GM18517 (cell line): ENCODE measurements around the gene CNGA1.
"Not testable (repeated sequence)": the region's sequence is repeated elsewhere in the genome, so short reads cannot be mapped to it uniquely, and the experiment has no call there.

Source experiments
- ATAC-seq: cut with Tn5 transposase; IDR thresholded peaks from one replicate; pipeline ENCODE4 v1.9.1; 2021; ENCODE audit warnings: mild to moderate bottlenecking, moderate library complexity; ENCODE audit not compliant: unreplicated experiment

CNGA1 gene

DNA sequence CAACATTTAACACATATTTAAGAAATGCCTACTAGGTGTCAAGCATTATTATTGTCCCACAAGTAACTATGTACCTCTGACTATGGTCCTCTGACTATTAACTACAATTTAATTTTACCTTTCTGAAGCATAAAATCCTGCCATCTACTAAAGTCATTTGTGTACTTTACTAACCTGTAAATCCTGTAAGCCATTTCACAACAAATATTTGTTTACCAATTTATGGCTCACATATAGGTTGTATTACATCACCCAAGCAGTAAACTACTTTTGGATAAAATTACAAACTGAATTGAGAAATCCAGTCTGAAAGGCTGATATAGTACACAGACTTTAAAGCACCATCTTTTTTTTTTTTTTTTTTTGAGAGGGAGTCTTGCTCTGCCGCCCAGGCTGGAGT lies 43.8 kb downstream of the CNGA1 start:
- no peak for ATAC-seq

DNA sequence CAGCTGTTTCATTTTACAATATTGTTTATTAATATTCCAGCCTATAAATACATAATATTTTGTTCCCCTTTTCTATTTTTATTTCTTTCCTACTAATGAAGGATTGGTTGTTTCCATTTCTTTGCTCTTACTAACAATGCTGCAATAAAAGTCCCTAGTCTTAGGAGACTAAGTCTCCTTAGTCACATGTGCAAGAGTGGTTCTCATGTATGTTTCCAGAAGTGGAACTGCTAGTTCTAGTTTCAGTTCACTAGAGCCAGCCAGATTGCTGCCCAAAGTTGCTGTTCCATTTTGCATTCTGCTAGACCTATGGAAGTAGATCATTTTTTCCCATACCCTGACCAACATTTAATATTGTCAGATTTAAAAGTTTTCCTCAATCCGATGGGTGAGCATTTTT lies 44.3 kb downstream of the CNGA1 start:
- ATAC-seq = peak; percentile 57

DNA sequence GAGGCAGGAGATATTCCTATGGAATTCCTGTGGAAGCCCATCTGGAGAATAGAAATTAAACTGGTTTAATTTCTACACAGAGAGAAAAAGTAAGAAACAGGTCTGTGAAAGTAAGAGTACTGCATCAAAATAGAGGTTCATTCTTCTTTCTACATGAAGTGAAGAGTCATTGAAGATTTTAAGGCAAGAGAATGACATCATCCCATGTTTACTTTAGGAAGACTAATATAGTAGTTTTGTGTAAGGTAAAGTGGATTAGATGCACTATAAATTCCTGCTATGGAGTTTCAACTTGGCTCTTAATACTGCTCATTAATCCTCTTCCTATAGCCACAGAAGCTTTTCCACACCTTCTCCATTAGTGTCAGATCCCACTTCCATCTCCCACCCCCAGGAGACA lies 47.6 kb downstream of the CNGA1 start:
- ATAC-seq = no peak

DNA sequence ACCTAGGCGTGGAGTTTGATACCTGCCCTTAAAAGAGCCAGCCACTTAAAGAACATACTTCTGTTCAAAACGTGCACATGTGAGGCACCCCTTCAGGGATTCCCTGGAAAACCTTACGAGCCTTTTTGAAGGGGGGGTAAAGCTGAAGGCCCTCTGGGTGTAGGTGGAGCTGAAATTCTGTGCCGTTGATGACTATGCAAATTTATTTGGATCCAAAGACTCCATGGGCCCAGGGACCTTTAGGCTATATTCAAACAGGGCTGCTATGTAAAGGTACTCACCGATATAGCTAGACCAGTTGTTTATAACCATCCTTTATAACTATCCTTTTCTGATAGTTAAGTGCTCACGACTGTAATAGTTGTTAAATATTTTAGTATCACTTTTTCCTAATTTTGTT lies 61.8 kb downstream of the CNGA1 start:
- no peak for ATAC-seq

DNA sequence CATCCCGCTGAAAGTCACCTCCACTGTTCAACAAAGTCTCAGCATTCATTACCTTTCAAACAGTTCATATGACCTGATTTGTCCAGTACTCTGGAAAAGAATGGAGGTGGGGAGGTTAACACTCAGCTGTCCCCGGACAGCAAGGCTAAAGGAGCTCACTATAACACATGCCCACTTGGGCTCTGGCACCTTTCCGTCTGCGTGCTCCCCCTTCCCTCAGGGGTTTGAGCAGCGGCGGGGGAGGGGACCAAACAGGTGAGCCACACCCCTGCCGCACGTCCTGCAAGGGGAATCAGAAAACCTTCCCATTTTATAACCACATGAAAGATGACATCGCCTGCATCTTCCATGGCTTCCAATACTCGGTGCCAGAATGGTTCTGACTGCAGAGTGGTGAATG lies 62.2 kb downstream of the CNGA1 start:
- ATAC-seq = no peak

DNA sequence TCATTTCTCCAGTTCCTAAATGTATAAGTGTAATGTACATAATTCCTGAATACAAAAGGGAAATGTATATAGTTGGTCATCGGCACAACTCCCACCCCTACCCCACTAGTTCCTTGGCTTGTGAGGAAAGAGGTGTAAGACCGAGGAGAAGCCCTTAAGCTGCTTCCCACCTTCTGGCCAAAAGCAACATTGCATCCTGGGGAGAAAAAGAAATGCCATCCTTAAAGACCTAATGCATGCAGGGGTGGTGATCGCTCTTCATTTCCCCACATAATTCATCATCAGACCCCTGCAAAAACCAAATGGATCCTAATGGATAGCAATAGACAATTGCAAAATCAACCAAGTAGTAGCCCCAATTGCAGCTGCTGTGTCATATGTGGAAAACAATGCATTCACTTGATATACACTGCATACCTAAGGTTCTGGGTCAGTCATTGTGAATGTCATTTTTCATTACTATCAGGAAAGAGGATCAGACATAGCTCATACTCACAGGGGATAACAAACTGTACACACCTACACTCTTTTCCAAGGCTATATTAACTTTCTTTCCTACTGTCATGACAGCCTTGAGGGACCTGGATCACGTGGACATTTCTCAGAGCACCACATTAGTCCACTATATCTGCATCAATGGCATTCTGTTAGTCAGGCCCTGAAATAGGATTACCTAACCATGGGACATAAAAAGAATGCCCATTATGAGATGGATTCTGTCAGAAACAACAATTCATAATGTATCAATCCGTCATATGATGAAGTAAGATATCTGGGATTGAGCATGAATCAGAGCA lies 70.4 kb downstream of the CNGA1 start:
- no peak for ATAC-seq

DNA sequence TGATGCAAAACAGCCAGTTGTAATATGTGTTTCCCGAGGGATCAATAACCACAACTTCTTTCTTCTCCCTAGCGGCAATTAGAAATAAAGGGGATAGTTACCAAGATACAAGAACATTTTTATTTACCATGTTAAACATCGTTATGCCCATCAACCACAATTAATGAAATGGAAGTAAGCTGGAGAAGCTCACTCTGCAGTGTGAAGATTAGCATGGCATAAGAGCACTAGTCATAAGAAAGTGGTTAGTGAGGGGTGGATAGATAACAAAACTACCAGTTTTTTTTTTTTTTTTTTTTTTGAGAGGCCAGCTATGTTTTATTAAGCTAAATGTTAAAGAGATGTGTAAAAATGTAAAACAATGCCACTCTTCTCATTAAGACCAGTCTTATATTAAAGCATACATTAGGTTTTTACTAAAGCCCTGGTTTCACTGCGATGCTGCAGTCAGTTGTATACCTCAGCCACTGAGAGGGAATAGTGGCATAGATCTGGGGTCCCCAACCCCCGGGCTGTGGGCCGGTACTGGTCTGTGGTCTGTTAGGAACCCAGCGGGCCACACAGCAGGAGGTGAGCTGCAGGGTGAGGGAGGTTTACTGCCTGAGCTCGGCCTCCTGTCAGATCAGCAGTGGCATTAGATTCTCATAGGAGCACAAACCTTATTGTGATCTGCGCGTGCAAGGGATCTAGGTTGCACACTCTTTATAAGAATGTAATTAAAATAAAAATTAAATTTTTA lies 74.2 kb downstream of the CNGA1 start:
- no peak for ATAC-seq

DNA sequence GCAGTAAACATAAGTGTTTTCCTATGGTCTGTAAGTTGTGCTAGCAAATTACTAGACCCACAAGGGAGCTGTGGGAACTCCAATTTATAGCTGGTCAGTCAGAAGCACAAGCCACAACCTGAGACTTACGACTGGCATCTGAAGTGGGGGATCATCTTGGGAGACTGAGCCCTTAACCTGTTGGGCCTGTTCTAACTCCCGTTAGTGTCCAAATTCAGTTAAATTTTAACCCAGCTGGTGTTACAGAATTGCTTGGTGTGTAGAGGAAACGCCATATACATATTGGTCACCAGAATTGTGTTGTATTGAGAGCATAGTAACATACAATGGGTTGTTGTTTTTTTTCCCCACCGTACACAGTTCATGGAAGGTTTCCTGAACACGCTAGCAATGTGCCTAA lies 77.0 kb downstream of the CNGA1 start:
- no peak for ATAC-seq

DNA sequence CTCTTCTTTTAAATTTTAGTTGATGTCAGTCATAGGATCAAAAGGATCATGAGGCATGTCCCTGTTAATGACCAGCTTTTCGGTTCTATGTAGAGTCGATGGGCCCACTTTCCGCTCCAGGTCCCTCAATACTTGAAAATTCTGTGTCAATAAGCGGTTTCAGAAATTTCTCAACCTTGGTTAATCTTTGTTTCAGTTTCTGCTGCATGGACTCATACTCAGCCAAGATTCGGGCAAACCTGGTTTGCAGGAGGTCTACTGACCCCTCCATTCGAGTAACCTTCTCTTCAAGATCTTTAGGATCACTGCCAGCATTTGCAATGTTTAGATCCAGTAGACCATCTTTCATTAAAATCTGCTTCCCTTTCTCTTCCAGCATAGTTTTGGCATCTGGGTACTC lies 80.1 kb downstream of the CNGA1 start:
- no peak for ATAC-seq

DNA sequence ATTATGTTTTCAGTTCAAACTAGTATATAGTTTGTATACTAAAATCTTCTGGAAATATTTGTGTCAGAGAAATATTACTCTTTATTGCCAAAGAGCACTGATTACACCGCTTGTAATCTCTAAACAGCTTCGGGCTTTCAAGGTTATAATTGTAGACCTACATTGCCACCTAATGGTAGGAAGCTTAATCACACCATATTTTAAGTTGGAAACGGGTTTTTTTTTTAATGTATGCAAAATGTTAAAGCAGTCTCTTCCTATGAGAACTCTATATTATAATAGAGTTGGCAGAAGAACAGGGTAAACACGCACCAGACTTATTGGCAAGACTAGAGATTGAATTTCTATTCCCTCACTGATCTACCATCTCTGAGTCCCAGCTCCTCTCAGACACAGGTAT lies 82.6 kb downstream of the CNGA1 start:
- no peak for ATAC-seq

DNA sequence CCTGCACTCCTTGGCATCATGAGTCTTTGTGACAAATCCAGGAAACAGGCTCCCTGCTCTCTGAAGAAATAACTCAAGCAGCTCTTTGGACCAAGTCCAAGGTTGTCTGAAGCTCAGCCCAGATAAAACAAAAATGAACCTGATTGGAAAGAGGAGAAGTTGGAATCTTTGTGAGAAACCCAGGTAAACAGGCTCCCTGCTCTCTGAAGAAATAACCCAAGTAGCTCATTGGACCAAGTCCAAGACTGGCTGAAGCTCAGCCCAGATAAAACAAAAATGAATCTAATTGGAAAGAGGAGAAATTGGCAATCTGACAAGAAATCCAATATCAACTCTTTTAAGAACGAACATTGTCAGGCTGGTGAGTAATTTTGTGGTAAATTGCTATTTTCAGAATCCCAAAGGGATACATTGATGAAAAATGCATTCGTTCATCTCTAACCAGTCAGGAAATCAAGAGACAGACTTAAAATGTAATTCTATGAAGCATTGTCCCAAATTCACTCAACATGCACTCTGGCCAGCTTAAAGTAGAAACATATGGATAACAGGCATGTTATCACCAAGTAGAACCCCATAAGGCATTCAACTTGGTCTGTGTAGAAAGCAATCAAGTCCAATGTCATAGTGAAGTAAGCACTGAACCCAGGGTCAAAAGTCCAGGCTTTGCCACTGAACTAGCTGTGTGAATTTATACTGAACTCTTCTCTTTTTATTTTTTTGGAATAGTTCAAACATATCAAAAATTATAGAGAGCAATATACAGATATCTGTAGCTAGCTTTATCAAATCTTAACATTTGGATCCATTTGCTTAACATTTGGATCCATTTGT lies 85.3 kb downstream of the CNGA1 start:
- ATAC-seq = no peak

DNA sequence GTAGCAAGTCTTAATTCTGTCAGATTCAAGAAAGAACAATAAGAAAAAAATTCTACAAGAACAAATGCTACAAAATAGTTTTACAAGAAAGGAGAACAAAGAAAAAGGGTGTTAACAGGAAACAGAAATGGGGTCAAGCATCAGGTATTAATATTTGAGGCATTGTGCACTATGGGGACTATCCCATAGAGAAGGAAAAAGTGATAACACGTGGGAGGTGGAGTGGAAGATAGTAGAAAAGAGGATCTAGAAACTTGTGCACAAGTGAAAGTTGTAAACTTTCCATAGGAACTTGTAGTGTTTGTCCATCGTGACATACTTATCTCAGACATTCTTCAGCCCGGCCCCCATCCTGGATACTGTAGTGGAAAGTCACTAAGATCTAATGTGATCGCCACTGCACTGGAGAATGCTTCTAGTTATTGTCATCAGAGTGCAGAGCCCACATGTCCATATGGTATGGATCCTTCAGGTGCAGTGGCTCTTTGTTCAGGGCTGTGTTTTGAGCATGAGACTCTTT lies 86.7 kb downstream of the CNGA1 start:
- no peak for ATAC-seq

DNA sequence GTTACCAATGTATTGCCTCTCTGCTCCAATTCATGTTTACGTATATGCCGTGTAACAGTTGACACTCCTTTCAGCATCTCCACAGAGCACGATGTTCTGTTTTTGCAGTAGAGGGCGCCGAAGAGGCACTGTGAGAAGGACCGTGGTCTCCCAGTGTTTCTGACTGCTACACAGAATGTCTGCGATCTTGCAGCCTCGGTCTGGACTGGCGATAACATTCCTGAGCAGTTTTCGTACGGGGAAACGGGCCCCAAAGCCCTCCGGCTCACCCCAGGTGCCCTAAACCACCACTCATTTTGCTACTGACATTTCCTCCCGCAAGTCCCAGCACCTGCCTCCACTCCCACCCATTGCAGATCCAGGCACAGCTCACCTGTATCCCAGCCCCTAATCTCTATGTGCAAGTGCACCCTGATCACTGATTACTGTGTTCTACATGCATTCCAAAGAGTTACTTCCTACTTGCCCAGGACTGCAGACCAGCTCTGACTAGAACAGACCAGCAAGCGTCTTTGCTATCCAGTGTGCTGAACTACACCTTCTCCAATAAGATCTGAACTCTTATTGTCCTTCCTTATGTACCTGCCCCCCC lies 89.7 kb downstream of the CNGA1 start:
- ATAC-seq = peak; percentile 69

DNA sequence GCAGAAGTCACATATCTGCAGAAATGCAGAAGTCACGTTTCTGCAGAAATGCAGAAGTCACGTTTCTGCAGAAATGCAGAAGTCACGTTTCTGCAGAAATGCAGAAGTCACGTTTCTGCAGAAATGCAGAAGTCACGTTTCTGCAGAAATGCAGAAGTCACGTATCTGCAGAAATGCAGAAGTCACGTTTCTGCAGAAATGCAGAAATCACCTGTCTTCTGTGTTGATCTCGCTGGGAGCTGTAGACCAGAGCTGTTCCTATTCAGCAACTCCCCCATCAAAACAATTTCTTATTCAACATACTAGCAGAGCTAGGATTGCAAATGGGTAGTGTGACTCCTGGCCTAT lies 93.2 kb downstream of the CNGA1 start:
- ATAC-seq = not testable (repeated sequence)

DNA sequence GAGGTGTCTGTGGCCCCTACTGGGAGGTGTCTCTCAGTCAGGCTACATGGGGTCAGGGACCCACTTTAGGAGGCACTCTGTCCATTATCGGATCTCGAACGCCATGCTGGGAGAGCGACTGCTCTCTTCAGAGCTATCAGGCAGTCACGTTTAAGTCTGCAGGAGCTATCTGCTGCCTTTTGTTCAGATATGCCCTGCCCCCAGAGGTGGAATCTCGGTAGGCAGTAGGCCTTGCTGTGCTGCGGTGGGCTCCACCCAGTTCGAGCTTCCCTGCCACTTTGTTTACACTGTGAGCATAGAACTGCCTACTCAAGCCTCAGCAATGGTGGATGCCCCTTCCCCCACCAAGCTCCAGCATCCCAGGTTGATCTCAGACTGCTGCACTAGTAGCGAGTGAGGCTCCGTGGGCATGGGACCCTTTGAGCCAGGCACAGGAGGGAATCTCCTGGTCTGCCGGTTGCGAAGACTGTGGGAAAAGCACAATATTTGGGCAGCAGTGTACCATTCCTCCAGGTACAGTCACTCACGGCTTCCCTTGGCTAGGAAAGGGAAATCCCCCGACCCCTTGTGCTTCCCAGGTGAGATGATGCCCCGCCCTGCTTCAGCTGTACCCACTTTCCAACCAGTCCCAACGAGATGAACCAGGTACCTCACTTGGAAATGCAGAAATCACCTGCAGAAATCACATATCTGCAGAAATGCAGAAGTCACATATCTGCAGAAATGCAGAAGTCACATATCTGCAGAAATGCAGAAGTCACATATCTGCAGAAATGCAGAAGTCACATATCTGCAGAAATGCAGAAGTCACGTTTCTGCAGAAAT lies 93.8 kb downstream of the CNGA1 start:
- not testable (repeated sequence) for ATAC-seq

DNA sequence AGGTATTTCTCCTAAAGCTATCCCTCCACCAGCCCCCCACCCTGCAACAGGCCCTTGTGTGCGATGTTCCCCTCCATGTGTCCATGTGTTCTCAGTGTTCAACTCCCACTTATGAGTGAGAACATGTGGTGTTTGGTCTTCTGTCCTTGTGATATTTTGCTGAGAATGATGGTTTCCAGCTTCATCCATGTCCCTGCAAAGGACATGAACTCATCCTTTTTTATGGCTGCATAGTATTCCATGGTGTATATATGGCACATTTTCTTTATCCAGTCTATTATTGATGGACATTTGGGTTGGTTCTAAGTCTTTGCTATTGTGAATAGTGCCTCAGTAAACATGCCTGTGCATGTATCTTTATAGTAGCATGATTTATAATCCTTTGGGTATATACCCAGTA lies 99.3 kb downstream of the CNGA1 start:
- ATAC-seq = not testable (repeated sequence)

DNA sequence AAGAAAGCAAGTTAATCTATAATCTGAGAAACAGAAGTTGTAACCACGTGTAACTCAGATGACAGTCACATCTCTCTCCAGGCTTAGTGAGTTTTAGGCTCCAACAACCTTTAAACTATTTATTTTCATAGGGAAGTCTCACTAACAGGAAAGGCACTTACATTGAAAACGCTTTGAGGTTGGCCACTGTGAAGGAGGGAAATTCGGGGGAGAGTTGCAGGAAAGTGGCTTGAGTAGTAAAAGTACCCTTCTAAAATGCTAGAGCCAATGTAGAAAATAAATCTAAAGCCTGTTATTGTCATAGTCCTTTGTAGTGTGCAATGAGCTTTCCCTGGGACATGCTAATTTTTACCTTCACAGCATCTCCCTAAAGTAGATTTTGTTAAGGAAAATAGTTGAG lies 101.1 kb downstream of the CNGA1 start:
- no peak for ATAC-seq

DNA sequence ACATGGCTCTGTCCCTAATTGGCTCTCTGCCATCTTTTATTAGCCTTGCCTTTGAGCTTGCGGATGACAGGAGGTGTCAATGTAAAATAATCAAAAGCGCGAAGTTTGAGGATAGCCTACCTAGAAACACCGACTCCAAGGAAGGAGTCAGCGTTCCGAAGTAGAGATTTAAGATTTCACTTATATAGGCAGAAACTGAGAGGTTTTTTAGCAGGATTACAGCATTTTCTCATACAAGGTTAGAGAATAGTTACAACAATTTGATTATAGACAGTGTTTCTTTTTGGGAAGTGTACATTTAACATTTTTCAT lies 101.6 kb downstream of the CNGA1 start:
- no peak for ATAC-seq

DNA sequence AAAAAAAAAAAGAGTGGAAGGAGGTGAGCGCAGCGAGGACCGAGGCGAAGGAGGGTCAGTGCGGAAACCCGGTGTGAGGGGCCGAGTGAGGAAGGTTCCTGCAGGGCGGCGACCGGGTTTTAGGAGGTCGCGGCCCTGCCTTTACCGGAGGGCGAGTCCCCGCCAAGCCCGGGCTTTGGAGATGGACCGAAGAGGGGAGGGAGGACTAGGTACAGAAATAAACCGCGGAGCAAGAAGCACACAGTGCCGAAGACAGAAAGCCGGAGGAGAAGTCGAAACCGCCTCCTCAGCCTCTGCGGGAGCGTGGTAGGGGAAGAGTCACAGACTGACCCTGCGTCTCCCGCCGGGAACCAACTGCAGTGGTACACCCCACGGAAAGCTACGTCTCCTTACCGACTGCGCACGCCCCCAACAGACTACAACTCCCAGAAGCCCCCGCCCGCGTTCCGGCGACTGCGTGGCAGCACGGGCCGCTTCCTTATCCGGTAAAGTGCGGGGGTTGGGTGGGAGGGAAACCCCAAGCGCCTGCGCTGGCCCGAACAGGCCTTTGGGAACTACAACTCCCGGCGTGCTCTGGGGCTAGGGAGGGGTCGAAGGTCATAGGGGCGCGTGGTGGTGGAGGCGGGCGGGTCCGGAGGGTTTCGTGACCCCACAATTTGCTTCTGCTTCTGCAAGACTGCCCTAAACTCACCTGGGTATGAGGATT lies 102.1 kb downstream of the CNGA1 start, which contains the start of gene NFXL1:
Gene NFXL1, minus strand, starts transcription at position 364 of the 706 bp plus-strand sequence. CDS start 380 bp downstream, outside the sequence.
- peak; percentile 98 for ATAC-seq

DNA sequence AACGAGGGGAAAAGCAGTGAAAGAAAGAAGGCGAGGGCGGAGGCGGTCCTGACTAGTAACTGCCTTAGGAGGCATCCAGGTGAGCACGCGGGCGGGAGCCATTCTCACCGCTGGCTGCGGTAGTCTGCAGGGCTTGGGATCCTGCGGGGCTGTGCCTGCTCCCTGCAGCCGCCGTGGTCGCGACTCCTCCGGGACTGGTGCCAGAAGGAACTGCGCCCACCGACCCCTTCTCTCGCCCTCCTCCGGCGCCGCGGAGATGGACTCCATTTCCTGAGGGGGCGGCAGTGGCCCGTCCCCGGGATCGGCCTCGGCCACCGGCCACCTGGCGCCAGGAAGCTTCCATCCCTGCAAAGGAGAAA lies 102.6 kb downstream of the CNGA1 start:
- ATAC-seq = peak; percentile 19
